ENCODE measurements around the gene PPARG. TPM values are rescaled to one million over a fixed set of nuclear protein-coding genes. Genes with fewer than 3 reads are reported as not detected.

PPARG gene
- polyA plus RNA-seq, 1 of the 3 experiments (the other 2 are of a cell fraction): 2.8 TPM

GRCh38 chr3:12405432-12406272, 116.8 kb downstream of the PPARG start (continued):
- TF ChIP-seq CTCF (IDR thresholded peaks at IDR 0.05) (no peak), REST (IDR thresholded peaks at IDR 0.05; ENCODE audit: low read depth, low read length) (no peak), FOXM1 (IDR thresholded peaks at IDR 0.05; ENCODE audit: low read depth) (peak; percentile 40; the same call in 1 of the 2 replicates), MXI1 (IDR thresholded peaks at IDR 0.05; ENCODE audit: low read depth, low read length) (no peak), MAX (IDR thresholded peaks at IDR 0.05; ENCODE audit: low read depth) (peak; percentile 73), USF2 (IDR thresholded peaks at IDR 0.05; ENCODE audit: borderline replicate concordance, low read depth, low read length) (no peak), FOSL2 (IDR thresholded peaks at IDR 0.05; ENCODE audit: borderline replicate concordance, low read depth) (peak; percentile 95), YY1 (IDR thresholded peaks at IDR 0.05; ENCODE audit: low read depth) (no peak), GABPA (IDR thresholded peaks at IDR 0.05; ENCODE audit: low read depth) (0 out of 2 replicates have a peak, but pooled peaks have one; percentile 23), CHD2 (IDR thresholded peaks at IDR 0.05; ENCODE audit: low read length, partially characterized antibody) (no peak), EP300 (IDR thresholded peaks at IDR 0.05; ENCODE audit: borderline replicate concordance in 1 of 2, low read depth in 1 of 2, low read length in 1 of 2) (peak in 1 of 2 experiments; percentile 81; a peak in 1 of 4 replicates), ELF1 (IDR thresholded peaks at IDR 0.05) (peak; percentile 24; the same call in 1 of the 2 replicates), ZBTB33 (IDR thresholded peaks at IDR 0.05; ENCODE audit: borderline replicate concordance, low read depth) (peak; percentile 75; the same call in 1 of the 2 replicates)

Measured in SK-N-SH (cell line).